Left colon (tissue), 2 donors: ENCODE data around the gene TRPM5. TPM values are rescaled to one million over a fixed set of nuclear protein-coding genes. Genes with fewer than 3 reads are reported as not detected.
"Not testable (repeated sequence)": the region's sequence is repeated elsewhere in the genome, so short reads cannot be mapped to it uniquely, and the experiment has no call there.

ENCODE experiments used
- ATAC-seq: fragments of 200-7000 bp; cut with Tn5 transposase; one replicate; pipeline ENCODE4 v1.9.1; 2020; ENCODE audit warnings: mild to moderate bottlenecking, moderate library complexity
- DNase-seq, 2 donors: peaks; one replicate each; pipeline ENCODE4 v3.0.0-alpha.2; 2020
- intact Hi-C, 2 donors: fragments of 100-400 bp; cut with DNase I in 1 of 2; cut with micrococcal nuclease in 1 of 2; formaldehyde crosslinking; loops; one replicate each; pipeline versions ENCODE4 v1.11.2 to v1.14.0; 2022; cut with DNase I, micrococcal nuclease
- long read RNA-seq: library from polyadenylated mRNA; unstranded; transcript quantifications from one replicate; pipeline ENCODE4 v2.0.0, GENCODE V29; 2021
- total RNA-seq, 2 donors: library from RNA; stranded (reverse); fragmentation: NEBNext Ultra II Directional; extraction: Animal tissue kit (Norgen Biotek cat#: 25700); gene quantifications; one replicate each; pipeline ENCODE4 v1.2.1, GENCODE V29; 2021
- donor health status: DM: no; HTN: no; CAD: no.
- donor health status: DM: yes; HTN: yes; CAD: no.

The TRPM5 gene
- total RNA-seq: 1 to 10 TPM; 2.0 to 3.8 TPM
- long read RNA-seq, partial matches to known transcripts: 2 of 5 reads
- long read RNA-seq, other reads (novel, unspliced or antisense): 3 of 5 reads

GRCh38 chr11:2443881-2444820 lies at the start of gene TRPM5:
Gene TRPM5, minus strand, starts transcription at chr11:2444514. Its CDS starts 21,478 bp downstream, at chr11:2423036.
- DNase-seq: peak; percentile 73 to 86
- peak; percentile 57 for ATAC-seq
- intact Hi-C loops: no loop called here

GRCh38 chr11:2489083-2489482 lies 44.8 kb upstream of the TRPM5 start:
- intact Hi-C loops: no loop called here
- DNase-seq: no peak
- no peak for ATAC-seq

DNA sequence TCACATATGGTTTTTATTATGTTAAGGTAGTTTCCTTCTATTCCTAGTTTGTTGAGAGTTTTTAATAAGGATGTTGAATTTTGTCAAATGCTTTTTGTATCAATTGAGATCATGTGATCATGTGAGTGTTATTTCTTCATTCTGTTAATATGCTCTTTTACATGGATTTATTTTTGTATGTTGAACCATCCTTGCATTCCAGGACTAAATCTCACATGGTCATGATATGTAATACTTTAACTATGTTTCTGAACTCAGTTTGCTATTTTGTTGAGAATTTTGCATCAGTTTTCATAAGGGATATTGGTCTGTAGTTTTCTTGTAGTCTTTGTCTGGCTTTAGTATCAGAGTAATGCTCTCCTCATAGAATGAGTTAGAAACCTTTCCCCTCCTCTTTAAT lies 43.7 kb upstream of the TRPM5 start:
- ATAC-seq (no peak), DNase-seq (no peak)
- intact Hi-C loops: no loop called here

DNA sequence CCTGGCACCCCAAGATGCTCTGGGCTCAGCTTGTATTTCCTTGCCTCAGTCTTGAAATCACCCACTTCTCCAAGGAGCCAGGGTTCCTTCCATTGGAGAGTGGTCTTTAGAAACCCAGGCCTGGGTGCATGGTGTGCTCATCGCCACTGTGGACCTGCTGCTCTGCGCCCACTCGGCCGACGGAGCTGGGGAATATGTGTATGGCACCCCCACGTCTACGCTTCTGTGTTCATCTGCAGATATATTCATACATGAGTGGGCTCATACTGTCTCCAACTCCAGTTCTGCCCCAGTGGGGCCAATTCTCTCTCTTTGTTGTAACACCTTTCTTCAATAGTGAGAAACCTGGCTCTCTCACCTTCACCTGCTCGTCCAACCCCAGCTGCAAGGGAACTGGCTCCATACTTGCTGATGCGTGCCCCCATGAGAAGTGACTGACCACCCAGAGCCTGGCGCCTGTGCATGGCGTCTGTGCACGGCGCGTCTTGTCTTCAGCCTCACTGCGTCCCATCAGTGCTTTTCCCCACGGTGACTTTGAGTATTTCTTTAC lies 40.3 kb upstream of the TRPM5 start:
- intact Hi-C loops: no loop called here
- no peak for DNase-seq
- ATAC-seq: no peak

GRCh38 chr11:2483426-2483825 lies 39.1 kb upstream of the TRPM5 start:
- intact Hi-C loops: no loop called here
- peak; percentile 52 for ATAC-seq
- DNase-seq: no peak

GRCh38 chr11:2482745-2483144 lies 38.4 kb upstream of the TRPM5 start:
- intact Hi-C loops: no loop called here
- DNase-seq (no peak), ATAC-seq (no peak)

- intact Hi-C loops: no loop called here
- DNase-seq: no peak
- no peak for ATAC-seq
These were observed 37.9 kb upstream of the TRPM5 start for GRCh38 chr11:2482204-2482603.

DNA sequence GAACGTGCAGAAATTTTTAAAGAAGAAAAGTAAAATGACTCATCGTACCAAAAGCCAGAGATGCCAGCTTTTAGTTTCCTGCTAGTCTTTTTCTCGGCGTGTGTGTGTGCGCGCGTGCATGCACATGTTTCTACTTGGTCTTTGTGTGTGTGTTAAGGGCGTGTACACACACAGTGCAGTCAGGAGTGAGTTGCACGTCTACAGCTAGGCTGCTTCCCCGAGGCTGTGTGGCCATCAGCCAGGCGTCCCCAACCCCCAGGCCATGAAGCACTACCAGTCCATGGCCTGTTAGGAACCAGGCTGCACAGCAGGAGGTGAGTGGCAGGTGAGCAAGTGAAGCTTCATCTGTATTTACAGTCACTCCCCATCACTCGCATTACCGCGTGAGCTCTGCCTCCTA lies 36.9 kb upstream of the TRPM5 start:
- DNase-seq (no peak), ATAC-seq (no peak)
- intact Hi-C loops: no loop called here

GRCh38 chr11:2480874-2481220 lies 36.5 kb upstream of the TRPM5 start:
- ATAC-seq (no peak), DNase-seq (no peak)
- intact Hi-C loops: no loop called here

- intact Hi-C loops, ATAC-seq, DNase-seq: not testable (repeated sequence)
These were observed 36.0 kb upstream of the TRPM5 start for GRCh38 chr11:2480067-2480873.

- intact Hi-C loops: no loop called here
- ATAC-seq (no peak), DNase-seq (no peak)
These were observed 33.6 kb upstream of the TRPM5 start for GRCh38 chr11:2477936-2478335.

GRCh38 chr11:2477254-2477653 lies 32.9 kb upstream of the TRPM5 start:
- intact Hi-C loops: no loop called here
- ATAC-seq (no peak), DNase-seq (no peak)

GRCh38 chr11:2475136-2475918 lies 31.0 kb upstream of the TRPM5 start:
- no peak for ATAC-seq
- no peak for DNase-seq
- intact Hi-C loops: no loop called here

DNA sequence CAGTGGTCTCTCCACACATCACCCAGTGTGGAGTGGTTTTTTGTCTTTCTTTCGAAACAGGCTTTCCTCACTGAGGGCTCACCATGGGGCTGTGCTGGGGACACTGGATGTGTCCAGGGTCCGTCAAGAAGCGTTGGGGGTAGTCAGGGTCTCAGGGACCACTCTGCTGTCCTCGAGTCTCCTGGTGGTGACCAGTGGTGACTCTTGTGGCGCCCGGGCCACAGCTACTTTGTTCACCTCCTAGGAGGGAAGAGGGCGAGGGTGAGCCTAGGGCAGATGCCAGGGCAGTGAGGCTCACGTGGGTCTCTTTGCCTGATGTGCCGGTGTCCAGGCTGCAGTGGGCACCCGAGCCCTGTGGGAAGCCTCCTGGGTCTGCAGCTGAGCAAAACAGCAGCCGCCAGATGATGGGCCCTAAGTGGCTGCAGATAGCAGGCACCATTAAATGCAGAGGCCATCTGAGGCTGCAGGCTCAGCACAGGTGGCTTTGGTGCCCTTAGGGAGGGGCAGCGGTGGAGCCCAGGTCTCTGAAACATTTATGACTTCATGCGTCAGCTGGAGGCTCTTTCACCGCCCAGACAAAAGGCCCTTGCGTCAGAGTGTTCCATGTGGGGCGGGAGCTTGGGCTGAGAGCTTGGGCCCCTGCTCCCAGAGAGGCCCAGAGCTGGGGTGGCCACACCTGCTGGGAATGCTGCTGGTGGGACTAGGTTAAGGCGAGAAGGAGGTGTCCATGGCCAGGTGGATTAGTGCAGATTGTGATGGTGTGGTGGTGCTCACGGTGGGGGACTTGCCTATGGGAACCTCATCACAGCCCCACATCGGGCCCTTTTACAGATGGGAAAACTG lies 30.0 kb upstream of the TRPM5 start:
- peak; percentile 96 for ATAC-seq
- intact Hi-C loops: no loop called here
- peak; percentile 65 to 77 for DNase-seq

DNA sequence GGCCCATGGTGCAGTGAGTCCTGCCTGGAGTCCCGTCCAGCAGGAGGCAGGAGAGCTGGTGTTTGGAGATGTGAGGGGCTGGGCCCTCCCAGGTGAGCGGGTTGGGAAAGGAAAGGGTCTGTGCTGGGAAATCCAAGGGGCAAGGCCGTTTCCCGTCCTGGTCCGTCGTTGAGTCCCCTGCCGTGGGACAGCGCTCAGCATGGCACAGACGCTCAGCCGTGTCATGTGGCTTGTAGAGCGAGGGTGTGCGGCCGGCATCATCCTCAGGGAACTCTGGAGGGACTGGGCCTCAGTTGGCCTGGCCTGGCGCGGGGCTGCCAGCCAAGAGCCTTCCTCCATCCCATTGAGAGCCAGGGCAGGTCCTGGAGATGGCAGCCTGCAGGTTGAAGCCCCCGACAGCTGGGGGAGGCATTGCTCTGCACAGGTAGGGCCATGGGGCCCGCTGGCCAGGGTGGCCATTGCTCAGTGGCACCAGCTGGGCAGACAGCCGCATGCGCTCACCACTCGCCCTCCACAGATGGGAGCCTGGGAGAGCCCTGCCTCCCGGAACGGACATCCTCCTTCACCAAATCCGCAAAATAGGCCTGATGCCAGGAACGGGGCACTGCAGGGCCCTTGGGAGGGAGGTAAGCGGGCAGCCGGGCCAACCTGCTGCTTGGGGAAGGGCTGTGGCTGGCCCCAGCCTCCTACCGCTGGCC lies 29.2 kb upstream of the TRPM5 start:
- ATAC-seq (peak; percentile 14), DNase-seq (no peak)
- intact Hi-C loops: no loop called here

DNA sequence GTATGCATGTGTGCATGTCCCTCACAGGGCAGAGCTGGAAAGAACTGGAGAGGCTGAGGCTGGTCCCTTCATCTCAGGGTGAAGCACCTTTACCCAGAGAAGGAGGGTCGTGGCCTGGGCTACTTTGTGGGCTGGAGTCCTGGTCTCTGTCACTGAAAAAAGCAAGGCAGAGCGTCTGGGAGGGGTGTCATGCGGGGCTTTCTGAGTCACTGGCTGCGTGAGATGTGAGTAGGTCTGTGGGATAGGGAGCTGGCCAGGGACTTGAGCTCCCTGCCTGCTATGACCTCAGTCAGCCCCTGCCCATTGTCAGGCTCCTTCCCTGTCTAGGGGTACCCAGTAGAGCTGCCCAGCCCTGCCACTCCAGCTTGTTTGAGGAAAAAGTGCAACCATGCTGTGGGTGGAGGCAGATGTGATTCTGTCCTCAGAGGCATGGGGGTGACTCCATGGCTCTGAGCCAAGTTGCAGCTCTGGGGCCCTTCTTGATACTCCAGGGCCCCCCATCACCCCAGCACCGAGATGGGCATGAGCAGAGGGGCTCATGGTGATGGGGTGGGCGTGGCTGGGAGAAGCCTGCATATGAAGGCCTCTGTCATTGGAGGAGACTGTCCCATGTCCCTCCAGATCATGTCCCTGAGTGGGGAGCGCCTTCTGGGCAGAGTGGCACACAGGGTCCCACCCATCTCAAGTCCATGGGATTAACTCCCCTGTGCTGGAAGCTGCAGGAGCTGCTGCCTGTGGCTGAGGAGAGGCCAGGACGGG lies 28.3 kb upstream of the TRPM5 start:
- no peak for DNase-seq
- intact Hi-C loops: no loop called here
- ATAC-seq: no peak

DNA sequence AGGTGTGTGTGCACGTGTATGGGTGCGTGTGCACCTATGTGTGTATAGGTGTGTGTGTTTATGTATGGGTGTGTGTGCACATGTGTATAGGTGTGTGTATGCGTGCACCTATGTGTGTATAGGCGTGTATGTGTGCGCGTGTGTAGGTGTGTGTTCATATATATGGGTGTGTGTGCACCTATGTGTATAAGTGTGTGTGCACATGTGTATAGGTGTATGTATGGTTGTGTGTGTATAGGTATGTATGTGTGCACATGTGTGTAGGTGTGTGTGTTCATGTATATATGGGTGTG lies 27.4 kb upstream of the TRPM5 start:
- ATAC-seq: no peak
- no peak for DNase-seq
- intact Hi-C loops: no loop called here
